ENCODE measurements around the gene DNPH1.

Gene DNPH1

DNA sequence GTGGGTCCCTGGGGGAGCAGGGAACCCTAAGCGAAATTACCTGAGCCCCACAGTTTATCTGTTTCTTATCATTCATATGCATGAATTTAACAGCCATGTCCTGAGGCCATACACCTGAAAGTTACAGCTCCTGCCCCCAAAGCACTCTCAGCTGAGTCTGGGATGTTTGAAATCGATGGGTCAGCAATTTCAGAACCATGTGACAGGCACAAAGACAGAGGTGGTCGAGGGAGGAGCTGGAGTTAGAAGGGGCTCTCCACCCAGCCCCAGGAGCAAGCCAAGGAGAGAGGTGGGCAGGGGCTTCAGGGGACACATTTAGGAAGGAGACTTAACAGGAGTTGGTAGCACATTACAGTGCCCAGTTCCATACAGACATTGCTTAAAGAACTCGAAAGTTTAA lies 28.9 kb upstream of the DNPH1 start:
- TF ChIP-seq, protein P1, sequence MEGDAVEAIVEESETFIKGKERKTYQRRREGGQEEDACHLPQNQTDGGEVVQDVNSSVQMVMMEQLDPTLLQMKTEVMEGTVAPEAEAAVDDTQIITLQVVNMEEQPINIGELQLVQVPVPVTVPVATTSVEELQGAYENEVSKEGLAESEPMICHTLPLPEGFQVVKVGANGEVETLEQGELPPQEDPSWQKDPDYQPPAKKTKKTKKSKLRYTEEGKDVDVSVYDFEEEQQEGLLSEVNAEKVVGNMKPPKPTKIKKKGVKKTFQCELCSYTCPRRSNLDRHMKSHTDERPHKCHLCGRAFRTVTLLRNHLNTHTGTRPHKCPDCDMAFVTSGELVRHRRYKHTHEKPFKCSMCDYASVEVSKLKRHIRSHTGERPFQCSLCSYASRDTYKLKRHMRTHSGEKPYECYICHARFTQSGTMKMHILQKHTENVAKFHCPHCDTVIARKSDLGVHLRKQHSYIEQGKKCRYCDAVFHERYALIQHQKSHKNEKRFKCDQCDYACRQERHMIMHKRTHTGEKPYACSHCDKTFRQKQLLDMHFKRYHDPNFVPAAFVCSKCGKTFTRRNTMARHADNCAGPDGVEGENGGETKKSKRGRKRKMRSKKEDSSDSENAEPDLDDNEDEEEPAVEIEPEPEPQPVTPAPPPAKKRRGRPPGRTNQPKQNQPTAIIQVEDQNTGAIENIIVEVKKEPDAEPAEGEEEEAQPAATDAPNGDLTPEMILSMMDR (IDR thresholded peaks at IDR 0.05; ENCODE audit: low read depth, low read length, missing control alignments) = no peak
- no peak overlapping the region for H3K4me3 ChIP-seq (replicated peaks; ENCODE audit: low read depth, low read length)
- DNase-seq (ENCODE audit: extremely low read depth, low read depth) = no peak

DNA sequence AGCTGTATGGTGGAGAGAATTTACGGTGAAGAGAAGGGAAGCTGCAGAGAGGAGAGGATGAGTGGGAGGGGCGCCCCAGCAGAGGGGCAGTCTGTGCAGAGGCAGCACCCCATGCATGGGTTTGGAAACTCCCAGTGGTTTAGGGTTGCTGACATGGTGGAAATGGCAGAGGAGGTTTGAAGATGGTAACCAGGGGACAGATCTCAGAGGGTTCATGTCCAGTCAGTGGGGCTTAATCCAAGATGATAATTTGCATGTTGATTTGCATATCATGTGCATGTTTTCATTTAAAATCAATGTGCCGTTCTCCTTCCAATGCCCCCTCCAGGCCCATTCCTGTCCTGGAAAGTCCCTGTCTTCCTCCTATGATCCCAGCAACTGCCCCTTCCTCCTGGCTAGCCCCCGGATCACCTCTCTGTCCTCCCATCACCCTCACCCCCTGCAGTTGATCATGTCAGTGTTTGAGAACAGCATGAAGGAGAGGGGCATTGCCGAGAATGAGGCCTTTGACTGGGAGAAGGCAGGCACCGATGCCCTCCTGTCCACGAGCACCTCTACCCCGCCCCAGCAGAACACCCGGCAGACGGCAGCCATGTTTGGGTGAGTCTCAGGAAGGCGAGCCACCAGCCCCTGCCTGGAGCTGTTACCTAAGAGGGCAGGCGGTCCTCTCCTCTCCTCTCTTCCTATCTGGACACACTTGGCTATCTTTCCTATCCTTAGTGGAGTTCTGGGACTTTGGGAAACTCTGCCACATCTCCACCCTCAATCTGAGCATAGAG lies 28.3 kb upstream of the DNPH1 start:
- no peak for DNase-seq (ENCODE audit: extremely low read depth, low read depth)
- TF ChIP-seq, protein P1 (IDR thresholded peaks at IDR 0.05; ENCODE audit: low read depth, low read length, missing control alignments) = no peak
- H3K4me3 ChIP-seq (replicated peaks; ENCODE audit: low read depth, low read length) = no peak overlapping the region

DNA sequence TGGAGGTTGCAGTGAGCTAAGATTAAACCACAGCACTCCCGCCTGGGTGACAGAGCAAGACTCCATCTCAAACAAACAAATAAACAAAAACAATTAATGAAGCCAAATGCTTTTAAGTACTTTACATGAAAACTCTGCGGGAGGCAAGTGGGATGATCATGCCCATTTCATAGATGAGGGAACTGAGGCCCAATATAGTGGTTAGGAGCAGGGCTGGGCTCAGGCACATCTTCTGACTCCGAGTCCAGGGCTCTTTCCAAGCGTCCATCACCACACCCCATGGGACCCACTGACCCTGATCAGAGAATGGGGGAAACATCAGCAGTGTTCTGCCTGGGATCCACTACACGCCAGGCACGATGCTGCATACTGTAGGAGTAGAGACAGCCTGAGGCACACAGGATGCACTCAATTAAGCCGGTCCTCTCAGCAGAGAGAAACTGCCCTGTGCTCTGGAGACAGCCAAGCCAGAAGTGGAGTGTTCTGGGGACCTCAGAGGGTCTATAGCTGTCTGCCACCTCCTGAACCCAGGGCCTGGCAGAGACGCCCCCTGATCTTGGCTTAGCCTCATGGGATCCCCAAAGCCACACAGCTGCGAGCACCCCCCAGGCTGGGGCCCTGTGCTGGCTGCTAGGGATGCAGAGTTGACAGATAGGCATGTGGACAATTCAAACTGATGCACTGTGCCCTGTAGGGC lies 27.5 kb upstream of the DNPH1 start:
- H3K4me3 ChIP-seq (replicated peaks; ENCODE audit: low read depth, low read length) = no peak overlapping the region
- TF ChIP-seq, protein P1 (IDR thresholded peaks at IDR 0.05; ENCODE audit: low read depth, low read length, missing control alignments) = no peak
- DNase-seq (ENCODE audit: extremely low read depth, low read depth) = no peak

DNA sequence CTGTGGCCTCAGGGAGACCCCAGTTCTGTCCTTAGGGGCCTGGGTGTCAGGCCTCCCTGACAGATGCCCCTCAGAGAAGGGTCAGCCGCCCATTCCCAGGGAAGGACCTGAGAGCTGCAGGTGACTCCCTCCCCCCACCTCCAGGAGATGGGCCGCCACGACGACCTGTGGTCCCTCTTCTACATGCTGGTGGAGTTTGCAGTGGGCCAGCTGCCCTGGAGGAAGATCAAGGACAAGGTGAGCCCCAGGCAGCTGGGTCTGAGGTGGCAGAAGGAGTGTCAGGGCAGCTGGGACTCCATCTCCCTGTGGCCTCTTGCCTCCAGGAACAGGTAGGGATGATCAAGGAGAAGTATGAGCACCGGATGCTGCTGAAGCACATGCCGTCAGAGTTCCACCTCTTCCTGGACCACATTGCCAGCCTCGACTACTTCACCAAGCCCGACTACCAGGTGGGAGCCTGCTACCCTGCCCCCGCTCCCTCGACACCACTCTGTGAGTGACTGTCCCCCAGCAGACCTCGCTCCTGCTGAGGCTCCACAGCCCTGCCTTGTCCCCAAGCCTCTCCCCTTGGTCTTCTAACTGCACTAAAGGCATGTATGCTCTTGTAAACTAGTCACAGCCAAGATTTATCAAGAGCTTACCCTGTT lies 26.2 kb upstream of the DNPH1 start:
- TF ChIP-seq, protein P1 (IDR thresholded peaks at IDR 0.05; ENCODE audit: low read depth, low read length, missing control alignments) = no peak
- H3K4me3 ChIP-seq (replicated peaks; ENCODE audit: low read depth, low read length) = no peak overlapping the region
- DNase-seq (ENCODE audit: extremely low read depth, low read depth) = no peak

DNA sequence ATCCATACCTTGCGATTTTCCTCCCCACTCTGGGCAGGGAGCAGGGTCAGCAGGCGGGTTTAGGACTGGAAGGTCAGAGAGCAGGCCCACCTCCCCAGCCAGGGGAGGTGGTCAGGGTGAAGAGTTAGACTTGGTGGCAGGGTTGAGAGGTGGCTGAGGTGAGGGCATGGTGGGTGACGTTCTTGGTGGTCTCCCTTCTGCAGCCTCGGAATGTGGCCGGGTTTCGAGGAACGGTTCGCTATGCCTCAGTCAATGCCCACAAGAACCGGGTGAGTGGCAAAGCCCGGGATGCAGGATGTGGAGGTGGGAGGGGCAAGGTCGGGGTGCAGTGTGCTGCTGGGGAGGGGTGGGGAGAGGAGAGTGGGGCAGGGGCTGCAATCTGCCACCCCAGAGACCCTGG lies 25.6 kb upstream of the DNPH1 start:
- no peak overlapping the region for H3K4me3 ChIP-seq (replicated peaks; ENCODE audit: low read depth, low read length)
- no peak for DNase-seq (ENCODE audit: extremely low read depth, low read depth)
- TF ChIP-seq, protein P1 (IDR thresholded peaks at IDR 0.05; ENCODE audit: low read depth, low read length, missing control alignments) = no peak

DNA sequence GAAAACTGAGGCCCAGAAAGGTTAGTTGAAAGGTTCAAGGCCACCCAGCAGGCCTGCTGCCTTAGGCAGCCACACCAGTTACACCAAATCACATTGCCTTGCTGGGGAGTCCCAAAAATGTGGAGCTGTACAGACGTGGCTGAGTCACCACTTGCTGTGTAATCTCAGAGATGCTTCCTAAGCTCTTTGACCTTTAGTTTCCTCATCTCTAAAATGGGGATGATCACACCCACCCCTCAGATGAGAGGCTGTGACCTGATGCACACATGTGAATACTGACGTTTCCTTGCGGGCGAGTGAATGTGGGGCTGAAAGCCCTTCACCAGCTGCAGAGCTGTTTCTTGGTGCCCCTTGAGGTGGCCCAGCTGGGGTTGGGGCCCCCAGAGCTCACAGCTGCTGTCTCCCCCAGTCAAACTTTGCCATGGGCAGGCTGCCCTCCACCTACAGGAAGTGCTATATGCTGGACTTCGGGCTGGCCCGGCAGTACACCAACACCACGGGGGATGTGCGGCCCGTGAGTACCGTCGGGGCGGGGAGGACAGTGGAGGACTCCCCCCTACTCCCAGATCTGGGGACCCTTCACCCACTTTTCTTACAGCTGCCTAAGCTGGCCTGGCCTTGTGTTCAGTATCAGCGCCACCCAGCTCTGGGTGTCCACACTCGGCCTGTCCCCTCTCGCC lies 25.0 kb upstream of the DNPH1 start:
- no peak for DNase-seq (ENCODE audit: extremely low read depth, low read depth)
- H3K4me3 ChIP-seq (replicated peaks; ENCODE audit: low read depth, low read length) = no peak overlapping the region
- TF ChIP-seq, protein P1 (IDR thresholded peaks at IDR 0.05; ENCODE audit: low read depth, low read length, missing control alignments) = no peak
